H1 (cell line): ENCODE measurements around the gene BTBD1. TPM values are rescaled to one million over a fixed set of nuclear protein-coding genes. Genes with fewer than 3 reads are reported as not detected.

Experiments
- CTCF ChIA-PET: fragments of 300-600 bp; sonication (Branson Sonifier 250); formaldehyde crosslinking; loops from one replicate; lab custom pipeline; 2021; ENCODE audit not compliant: partially characterized antibody; lab: Charles Lee
- POLR2A ChIA-PET: fragments of 300-600 bp; sonication (Branson Sonifier 250); formaldehyde crosslinking; loops from one replicate; lab custom pipeline; 2021; ENCODE audit warnings: inconsistent platforms; ENCODE audit not compliant: partially characterized antibody; lab: Charles Lee
- DNase-seq, 2 experiments: peaks; one replicate each; pipeline versions ENCODE4 v3.0.0 to v3.0.0-alpha.2; 2010 to 2022; ENCODE audit warnings: low spot score in 2 of 2, low read depth in 1 of 2, mixed read lengths in 1 of 2
- FAIRE-seq: peaks from 2 replicates; lab custom pipeline; 2011; peaks lifted over from hg19 to GRCh38; lab: Jason Lieb, UNC
- H2AFZ ChIP-seq: 2 replicates; pipeline ENCODE4 v1.8.1; 2012; ENCODE audit warnings: low read length, inconsistent platforms
- H2AK5ac ChIP-seq: 2 replicates; pipeline ENCODE4 v1.6.1; 2013; ENCODE audit warnings: low read depth, low read length
- H2BK120ac ChIP-seq: replicated peaks from 2 replicates; pipeline ENCODE3; 2013; ENCODE audit warnings: low read depth, low read length, inconsistent platforms
- H2BK12ac ChIP-seq: 2 replicates; pipeline ENCODE4 v1.6.1; 2013; ENCODE audit warnings: low read depth, low read length
- H2BK15ac ChIP-seq: 2 replicates; pipeline ENCODE4 v1.6.1; 2013; ENCODE audit warnings: low read length
- H2BK20ac ChIP-seq: 2 replicates; pipeline ENCODE4 v1.6.1; 2013; ENCODE audit warnings: low read length
- H2BK5ac ChIP-seq: 2 replicates; pipeline ENCODE4 v1.6.1; 2013; ENCODE audit warnings: low read depth, low read length
- H3K14ac ChIP-seq: 2 replicates; pipeline ENCODE4 v1.6.1; 2013; ENCODE audit warnings: inconsistent platforms; ENCODE audit not compliant: insufficient read length
- H3K18ac ChIP-seq: 2 replicates; pipeline ENCODE4 v1.6.1; 2013; ENCODE audit warnings: low read length; ENCODE audit errors: extremely low read depth
- H3K23ac ChIP-seq: 2 replicates; pipeline ENCODE4 v1.6.1; 2013; ENCODE audit warnings: inconsistent platforms; ENCODE audit not compliant: insufficient read length
- H3K23me2 ChIP-seq: 2 replicates; pipeline ENCODE4 v1.6.1; 2013; ENCODE audit warnings: low read depth, low read length
- H3K27ac ChIP-seq: 2 replicates; pipeline ENCODE4 v1.6.1; 2011; ENCODE audit warnings: low read depth, low read length, inconsistent platforms
- H3K27me3 ChIP-seq, 4 experiments: replicated peaks in 1 of 4; 1 replicate in 1 of 4; 2 replicates in 3 of 4; pipeline versions ENCODE4 v1.6.1 to v1.8.1; 2011 to 2013; ENCODE audit warnings: low read length in 3 of 4, mild to moderate bottlenecking in 3 of 4, inconsistent platforms in 2 of 4, mixed read lengths in 2 of 4, moderate library complexity in 1 of 4; ENCODE audit not compliant: control insufficient read depth in 3 of 4, insufficient read depth in 3 of 4; ENCODE audit errors: extremely low read depth in 1 of 4
- H3K36me3 ChIP-seq, 4 experiments: 2 replicates each; pipeline versions ENCODE4 v1.6.1 to v1.8.1; 2011 to 2013; ENCODE audit warnings: mild to moderate bottlenecking in 4 of 4, low read length in 3 of 4, moderate library complexity in 2 of 4, control low read depth in 1 of 4, inconsistent platforms in 1 of 4; ENCODE audit not compliant: insufficient read depth in 4 of 4, control insufficient read depth in 2 of 4
- H3K4ac ChIP-seq: replicated peaks from 2 replicates; pipeline ENCODE3; 2013; ENCODE audit warnings: low read length, low read depth, mixed read lengths, inconsistent platforms; ENCODE audit not compliant: insufficient read length
- H3K4me1 ChIP-seq, 4 experiments: replicated peaks in 1 of 4; 1 replicate in 1 of 4; 2 replicates in 3 of 4; pipeline versions ENCODE4 v1.6.1 to v1.8.1; 2011 to 2013; ENCODE audit warnings: low read length in 3 of 4, inconsistent platforms in 2 of 4, mixed read lengths in 1 of 4; ENCODE audit not compliant: insufficient read depth in 4 of 4, control insufficient read depth in 3 of 4
- H3K4me2 ChIP-seq, 2 experiments: 2 replicates each; pipeline versions ENCODE4 v1.6.1 to v1.8.1; 2011 to 2013; ENCODE audit warnings: low read depth in 2 of 2, low read length in 2 of 2, control low read depth in 1 of 2, inconsistent platforms in 1 of 2, mild to moderate bottlenecking in 1 of 2; ENCODE audit not compliant: insufficient read depth in 1 of 2
- H3K4me3 ChIP-seq, 4 experiments: fragments of 200-600, 300-600 bp in 1 of 4; sonication (generic), shearing (Covaris generic), sonication (Bioruptor Twin) in 1 of 4; 2 replicates each; pipeline versions ENCODE4 v1.5.1 to v1.8.1; 2011 to 2016; ENCODE audit warnings: low read length in 4 of 4, low read depth in 3 of 4, control low read depth in 2 of 4, inconsistent platforms in 2 of 4, mild to moderate bottlenecking in 2 of 4, mixed read lengths in 1 of 4, moderate library complexity in 1 of 4; ENCODE audit not compliant: insufficient read depth in 2 of 4; ENCODE audit errors: extremely low read depth in 1 of 4
- H3K56ac ChIP-seq: replicated peaks from 2 replicates; pipeline ENCODE3; 2013; ENCODE audit warnings: low read depth, mild to moderate bottlenecking, mixed read lengths, low read length, inconsistent platforms; ENCODE audit not compliant: insufficient read length
- H3K79me1 ChIP-seq: 2 replicates; pipeline ENCODE4 v1.6.1; 2013; ENCODE audit warnings: low read depth, low read length, control low read depth
- H3K79me2 ChIP-seq, 2 experiments: 2 replicates each; pipeline versions ENCODE4 v1.6.1 to v1.8.1; 2012 to 2013; ENCODE audit warnings: low read length in 2 of 2, mild to moderate bottlenecking in 2 of 2, inconsistent platforms in 1 of 2; ENCODE audit not compliant: insufficient read depth in 2 of 2, control insufficient read depth in 1 of 2
- H3K9ac ChIP-seq, 4 experiments: replicated peaks in 1 of 4; 1 replicate in 1 of 4; 2 replicates in 3 of 4; pipeline versions ENCODE4 v1.6.1 to v1.8.1; 2011 to 2013; ENCODE audit warnings: low read depth in 3 of 4, low read length in 3 of 4, control low read depth in 2 of 4, mild to moderate bottlenecking in 2 of 4, moderate library complexity in 2 of 4, inconsistent platforms in 1 of 4; ENCODE audit errors: extremely low read depth in 1 of 4
- H3K9me3 ChIP-seq, 2 experiments: 2 replicates each; pipeline versions ENCODE4 v1.6.1 to v1.8.1; 2012 to 2013; ENCODE audit warnings: mild to moderate bottlenecking in 2 of 2, moderate library complexity in 2 of 2, control low read depth in 1 of 2, inconsistent platforms in 1 of 2, low read depth in 1 of 2, low read length in 1 of 2, mixed read lengths in 1 of 2; ENCODE audit not compliant: insufficient read depth in 2 of 2
- H4K20me1 ChIP-seq, 2 experiments: replicated peaks in 1 of 2; 2 replicates each; pipeline versions ENCODE3 to v1.8.1; 2011 to 2013; ENCODE audit warnings: inconsistent platforms in 2 of 2, low read length in 2 of 2, mild to moderate bottlenecking in 1 of 2; ENCODE audit not compliant: insufficient read depth in 2 of 2, control insufficient read depth in 1 of 2
- H4K5ac ChIP-seq: 2 replicates; pipeline ENCODE4 v1.6.1; 2013; ENCODE audit warnings: low read length, low read depth, mixed read lengths, inconsistent platforms; ENCODE audit not compliant: insufficient read length
- H4K8ac ChIP-seq: 2 replicates; pipeline ENCODE4 v1.8.0; 2013; ENCODE audit warnings: mild to moderate bottlenecking, moderate library complexity, low read length, inconsistent platforms; ENCODE audit not compliant: insufficient read depth; ENCODE audit errors: extremely low read depth
- H4K91ac ChIP-seq: replicated peaks from 2 replicates; pipeline ENCODE3; 2013; ENCODE audit warnings: low read length, mixed read lengths, inconsistent platforms; ENCODE audit not compliant: insufficient read length
- BCL11A ChIP-seq, 2 experiments: IDR thresholded peaks; one replicate each; pipeline ENCODE4 v1.6.1; 2011; ENCODE audit warnings: low read depth in 2 of 2, low read length in 2 of 2, mild to moderate bottlenecking in 2 of 2
- JUN ChIP-seq: IDR thresholded peaks from 2 replicates; pipeline ENCODE4 v1.6.1; 2011; ENCODE audit warnings: low read depth, mild to moderate bottlenecking, improper control_type of control experiment, low read length
- KDM5A ChIP-seq: fragments of 200-600 bp; IDR thresholded peaks from 2 replicates; pipeline ENCODE4 v1.7.1; 2012; ENCODE audit warnings: mild to moderate bottlenecking, low read length, inconsistent platforms, mixed read lengths
- MAFK ChIP-seq: IDR thresholded peaks from 2 replicates; pipeline ENCODE4 v1.6.1; 2012; ENCODE audit warnings: low read depth, mild to moderate bottlenecking, improper control_type of control experiment, low read length
- RNF2 ChIP-seq: fragments of 200-900, 300-1000 bp; sonication (generic); IDR thresholded peaks from 2 replicates; pipeline ENCODE4 v1.7.1; 2016; ENCODE audit warnings: borderline replicate concordance, low read depth, mild to moderate bottlenecking, antibody characterized with exemption, low read length; ENCODE audit not compliant: poor library complexity, severe bottlenecking; ENCODE audit errors: missing control alignments
- RXRA ChIP-seq: IDR thresholded peaks from 2 replicates; pipeline ENCODE4 v1.6.1; 2011; ENCODE audit warnings: low read depth, mild to moderate bottlenecking, low read length, moderate library complexity; ENCODE audit not compliant: insufficient read depth
- SIX5 ChIP-seq: IDR thresholded peaks from 2 replicates; pipeline ENCODE4 v1.6.1; 2011; ENCODE audit warnings: mild to moderate bottlenecking, low read depth, low read length
- SP2 ChIP-seq: IDR thresholded peaks from 2 replicates; pipeline ENCODE4 v1.6.1; 2012; ENCODE audit warnings: mild to moderate bottlenecking, low read length, inconsistent platforms
- SRF ChIP-seq: IDR thresholded peaks from 2 replicates; pipeline ENCODE4 v1.6.1; 2011; ENCODE audit warnings: mild to moderate bottlenecking, low read depth, low read length, moderate library complexity
- TAF1 ChIP-seq: IDR thresholded peaks from 2 replicates; pipeline ENCODE4 v1.6.1; 2011; ENCODE audit warnings: mild to moderate bottlenecking, low read depth, low read length
- YY1 ChIP-seq: IDR thresholded peaks from 2 replicates; pipeline ENCODE4 v1.6.1; 2011; ENCODE audit warnings: low read depth, mild to moderate bottlenecking, low read length
- WGBS, 2 experiments: shearing (Covaris generic) in 1 of 2; methylation state at CpG; one replicate each; pipeline versions ENCODE4 v1.1.6 to v1.1.7; 2013 to 2015; ENCODE audit warnings: low lambda C conversion rate in 2 of 2, mixed read lengths in 2 of 2, inconsistent platforms in 1 of 2, low coverage in 1 of 2, missing lambda C conversion rate in 1 of 2; ENCODE audit not compliant: insufficient replicate concordance in 2 of 2, insufficient coverage in 1 of 2, insufficient read length in 1 of 2; ENCODE audit errors: extremely low coverage in 1 of 2, missing lambda C conversion rate in 1 of 2; 5-methylcytosine and 5-hydroxymethylcytosine counted together
- polyA plus RNA-seq, 7 experiments: library from polyadenylated mRNA; depleted of rRNA in 3 of 7; stranded (reverse) in 5 of 7; unstranded in 2 of 7; fragments of >200 nt in 5 of 7; fragments of 200-250 nt in 2 of 7; gene quantifications; 1 replicate in 5 of 7; 2 replicates in 1 of 7; 4 replicates in 1 of 7; pipeline versions ENCODE4 v1.2.1 to v1.2.3, GENCODE V29; 2011 to 2013; ENCODE audit warnings: missing spikeins in 2 of 7, mixed read lengths in 2 of 7
- total RNA-seq: library from RNA; stranded (reverse); fragmentation: NEBNext Ultra II Directional; extraction: Animal tissue kit (Norgen Biotek cat#: 25700); gene quantifications from 2 replicates; pipeline ENCODE4 v1.2.1, GENCODE V29; 2021

Gene BTBD1
- total and polyA plus RNA-seq, 2 of the 8 experiments (the other 6 are each of a cell fraction or from before 2014, with no cell fraction given): 18.6 to 39.5 TPM

GRCh38 chr15:83011271-83012075 lies 55.6 kb downstream of the BTBD1 start, which contains the start of gene C15orf40:
Gene C15orf40 (minus strand): TSS chr15:83011639. CDS start chr15:83011607, 32 bp downstream.
- Histone ChIP-seq H2BK5ac (peak within 1 kb of the TSS; percentile 67), H3K27ac (peak within 1 kb of the TSS; percentile 51; the same call in 1 of the 2 replicates), H2BK12ac (peak within 1 kb of the TSS; percentile 18; the same call in 1 of the 2 replicates), H3K36me3 (peaks cover 0 to 24% (median 11%) of the 10 kb centered on the region in 4 experiments; a peak in 6 of 8 replicates), H4K91ac (peak within 1 kb of the TSS; percentile 56), H2AK5ac (peak within 1 kb of the TSS; percentile 84; the same call in 1 of the 2 replicates), H2BK20ac (no peak within 1 kb of the TSS), H3K9me3 (no peaks in the 10 kb centered on the region), H2AFZ (peak within 1 kb of the TSS; percentile 95), H4K8ac (peak within 1 kb of the TSS; percentile 94), H3K27me3 (peaks cover 0 to 3% (median 0%) of the 10 kb centered on the region in 4 experiments; a peak in 1 of 7 replicates), H3K9ac (peak within 1 kb of the TSS; percentile 75 to 88 (median 82)), H3K23ac (no peak within 1 kb of the TSS), H3K79me1 (no peaks in the 10 kb centered on the region), H2BK120ac (no peak within 1 kb of the TSS), H3K23me2 (peaks cover 10% of the 10 kb centered on the region; the same call in 1 of the 2 replicates), H4K20me1 (no peaks in the 10 kb centered on the region), H3K4ac (peak within 1 kb of the TSS; percentile 64), H3K4me1 (peaks cover 3 to 10% (median 7%) of the 10 kb centered on the region in 4 experiments), H3K79me2 (peaks cover 0 to 12% of the 10 kb centered on the region in 2 experiments; a peak in 1 of 4 replicates), H3K14ac (no peak within 1 kb of the TSS), H3K18ac (peak within 1 kb of the TSS; percentile 86), H2BK15ac (peak within 1 kb of the TSS; percentile 88; the same call in 1 of the 2 replicates), H3K4me3 (peak within 1 kb of the TSS; percentile 69 to 97 (median 92)), H4K5ac (peak within 1 kb of the TSS; percentile 46), H3K56ac (peak within 1 kb of the TSS; percentile 42), H3K4me2 (peak within 1 kb of the TSS; percentile 66 to 83)
- CTCF ChIA-PET: interaction anchor here (0.6 to 2.2 kb wide), 31 partner anchors 9 to 481 kb away, joined by 3 to 16 read pairs (median 4); partner anchors contain the start of genes BTBD1 and RAMAC
- POLR2A ChIA-PET: interaction anchor here (0.6 to 2.4 kb wide), 15 partner anchors 9 to 473 kb away, joined by 3 to 6 read pairs (median 3); partner anchors contain the start of genes BTBD1, RPS17 and WHAMM
- DNase-seq: peak; percentile 79 to 85
- no peak for FAIRE-seq
- 12% methylated on average over 55 of the region's 64 CpGs; no CpG with 5 or more reads in 1 of the 2 experiments for WGBS, 2 experiments
- TF ChIP-seq SP2: peak; percentile 48; the same call in 1 of the 2 replicates
- TF ChIP-seq BCL11A (IDR thresholded peaks at IDR 0.05; ENCODE audit: low read depth in 2 of 2, low read length in 2 of 2): no peak
- TF ChIP-seq SRF: no peak
- TF ChIP-seq RNF2: no peak
- TF ChIP-seq MAFK: no peak
- TF ChIP-seq JUN: no peak
- TF ChIP-seq KDM5A: 0 out of 2 replicates have a peak, but pooled peaks have one; percentile 36
- TF ChIP-seq YY1: no peak
- no peak for TF ChIP-seq RXRA
- peak; percentile 84 for TF ChIP-seq TAF1
- no peak for TF ChIP-seq SIX5
